HUDEP-2 (cell line): ENCODE measurements around the gene CEACAM19.
A peak's percentile ranks its signal among the peaks of the same experiment; 100 is the strongest.

Experiments
- DNase-seq, 76 experiments: peaks; one replicate each; lab custom pipeline; 2025; ENCODE audit not compliant: unreplicated experiment in 76 of 76; lab: John Stamatoyannopoulos, UW

Gene CEACAM19

GRCh38 chr19:44644402-44645016, 26.8 kb upstream of the CEACAM19 start:
- peak in 42 of 76 experiments; percentile 12 to 69 (median 39) for DNase-seq

- peak in 2 of 76 experiments; percentile 7 to 8 for DNase-seq
These were observed 25.8 kb upstream of the CEACAM19 start for GRCh38 chr19:44645407-44646048.

- no peak for DNase-seq
These were observed 25.2 kb upstream of the CEACAM19 start for GRCh38 chr19:44646049-44646416.

GRCh38 chr19:44647144-44647543, 24.1 kb upstream of the CEACAM19 start:
- DNase-seq: no peak

GRCh38 chr19:44648631-44649251, 22.5 kb upstream of the CEACAM19 start:
- DNase-seq: no peak

GRCh38 chr19:44649578-44650145, 21.6 kb upstream of the CEACAM19 start:
- no peak for DNase-seq

GRCh38 chr19:44653343-44653742, 17.9 kb upstream of the CEACAM19 start:
- DNase-seq: no peak

- DNase-seq: peak in 23 of 76 experiments; percentile 9 to 61 (median 29)
These were observed 17.1 kb upstream of the CEACAM19 start for GRCh38 chr19:44653977-44654774.

GRCh38 chr19:44657211-44657921, 13.9 kb upstream of the CEACAM19 start:
- peak in 57 of 76 experiments; percentile 11 to 80 (median 50) for DNase-seq

- DNase-seq: no peak
These were observed 13.1 kb upstream of the CEACAM19 start for GRCh38 chr19:44658069-44658733.

- DNase-seq: no peak
These were observed 11.2 kb upstream of the CEACAM19 start for GRCh38 chr19:44660081-44660480.

- no peak for DNase-seq
These were observed 10.1 kb upstream of the CEACAM19 start for GRCh38 chr19:44661205-44661604.

- no peak for DNase-seq
These were observed 9.4 kb upstream of the CEACAM19 start for GRCh38 chr19:44661904-44662303.

- no peak for DNase-seq
These were observed 8.4 kb upstream of the CEACAM19 start for GRCh38 chr19:44662691-44663385.

GRCh38 chr19:44663996-44664395, 7.3 kb upstream of the CEACAM19 start:
- no peak for DNase-seq

- DNase-seq: no peak
These were observed 6.3 kb upstream of the CEACAM19 start for GRCh38 chr19:44664976-44665375.

GRCh38 chr19:44666852-44667556, 4.3 kb upstream of the CEACAM19 start:
- peak in 3 of 76 experiments; percentile 10 to 16 (median 16) for DNase-seq

- no peak for DNase-seq
These were observed 2.1 kb upstream of the CEACAM19 start for GRCh38 chr19:44668985-44669764.
